HUES64 (cell line): Measurements from ENCODE around the gene OR52J3.

Experiments
- H3K27ac ChIP-seq: 2 replicates; pipeline ENCODE4 v1.7.0; 2013; ENCODE audit warnings: low read depth, low read length, inconsistent platforms
- H3K27me3 ChIP-seq: 2 replicates; pipeline ENCODE4 v1.6.1; 2013; ENCODE audit warnings: mild to moderate bottlenecking, low read length; ENCODE audit not compliant: insufficient read depth
- H3K36me3 ChIP-seq: 2 replicates; pipeline ENCODE4 v1.6.1; 2013; ENCODE audit warnings: mild to moderate bottlenecking, low read length; ENCODE audit not compliant: insufficient read depth
- H3K4me1 ChIP-seq: 2 replicates; pipeline ENCODE4 v1.6.1; 2013; ENCODE audit warnings: mild to moderate bottlenecking, low read length, moderate library complexity; ENCODE audit not compliant: insufficient read depth
- H3K4me3 ChIP-seq: 2 replicates; pipeline ENCODE4 v1.5.1; 2013; ENCODE audit warnings: mild to moderate bottlenecking, low read length, moderate library complexity
- H3K9ac ChIP-seq: 2 replicates; pipeline ENCODE4 v1.6.1; 2013; ENCODE audit warnings: mild to moderate bottlenecking, low read depth, low read length
- H3K9me3 ChIP-seq: 2 replicates; pipeline ENCODE4 v1.6.1; 2013; ENCODE audit warnings: low read depth, low read length; ENCODE audit not compliant: insufficient read depth
- WGBS: fragments of 150-250, 120-280 bp; methylation state at CpG from one replicate; pipeline ENCODE4 v1.1.7; 2013; ENCODE audit warnings: missing lambda C conversion rate; 5-methylcytosine and 5-hydroxymethylcytosine counted together

OR52J3 gene

GRCh38 chr11:5092821-5093585, 46.7 kb downstream of the OR52J3 start:
- Histone ChIP-seq H3K9ac (no peak overlapping the region), H3K27me3 (no peaks in the 10 kb centered on the region), H3K27ac (no peak overlapping the region), H3K9me3 (no peaks in the 10 kb centered on the region), H3K4me1 (no peaks in the 10 kb centered on the region), H3K36me3 (no peaks in the 10 kb centered on the region), H3K4me3 (no peak overlapping the region)
- WGBS, result 93% methylated on average over 6 of the region's 8 CpGs

- H3K4me3 ChIP-seq, result no peak overlapping the region
- H3K36me3 ChIP-seq, result no peaks in the 10 kb centered on the region
- 94% methylated on average over 1 of the region's 2 CpGs for WGBS
- no peaks in the 10 kb centered on the region for H3K9me3 ChIP-seq
- H3K4me1 ChIP-seq, result no peaks in the 10 kb centered on the region
- H3K9ac ChIP-seq, result no peak overlapping the region
- H3K27me3 ChIP-seq, result no peaks in the 10 kb centered on the region
- H3K27ac ChIP-seq, result no peak overlapping the region
These were observed 49.7 kb downstream of the OR52J3 start for GRCh38 chr11:5096011-5096410.
